Skin of body (tissue), 3 donors: ENCODE data around the gene MYH7. TPM values are rescaled to one million over a fixed set of nuclear protein-coding genes. Genes with fewer than 3 reads are reported as not detected.

Source experiments
- DNase-seq: peaks from one replicate; lab custom pipeline; 2025; lab: John Stamatoyannopoulos, UW
- small RNA-seq: library from RNA; depleted of rRNA; stranded (forward); fragments of <200 nt; gene quantifications from one replicate; pipeline ENCODE3, GENCODE V24; 2014; ENCODE audit warnings: low replicate concordance
- total RNA-seq: library from RNA; depleted of rRNA; stranded (reverse); fragments of >200 nt; gene quantifications from one replicate; pipeline ENCODE4 v1.2.3, GENCODE V29; 2014

MYH7 gene
- total RNA-seq, 1 donor from 2014 or later: 84.4 TPM

DNA sequence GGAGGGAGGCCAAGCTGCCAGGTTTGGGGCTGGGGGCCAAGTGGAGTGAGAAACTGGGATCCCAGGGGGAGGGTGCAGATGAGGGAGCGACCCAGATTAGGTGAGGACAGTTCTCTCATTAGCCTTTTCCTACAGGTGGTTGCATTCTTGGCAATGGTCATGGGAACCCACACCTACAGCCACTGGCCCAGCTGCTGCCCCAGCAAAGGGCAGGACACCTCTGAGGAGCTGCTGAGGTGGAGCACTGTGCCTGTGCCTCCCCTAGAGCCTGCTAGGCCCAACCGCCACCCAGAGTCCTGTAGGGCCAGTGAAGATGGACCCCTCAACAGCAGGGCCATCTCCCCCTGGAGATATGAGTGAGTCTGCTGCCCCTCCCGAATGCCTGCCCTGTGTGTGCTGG is 62.4 kb downstream of the MYH7 start:
- no peak for DNase-seq

DNA sequence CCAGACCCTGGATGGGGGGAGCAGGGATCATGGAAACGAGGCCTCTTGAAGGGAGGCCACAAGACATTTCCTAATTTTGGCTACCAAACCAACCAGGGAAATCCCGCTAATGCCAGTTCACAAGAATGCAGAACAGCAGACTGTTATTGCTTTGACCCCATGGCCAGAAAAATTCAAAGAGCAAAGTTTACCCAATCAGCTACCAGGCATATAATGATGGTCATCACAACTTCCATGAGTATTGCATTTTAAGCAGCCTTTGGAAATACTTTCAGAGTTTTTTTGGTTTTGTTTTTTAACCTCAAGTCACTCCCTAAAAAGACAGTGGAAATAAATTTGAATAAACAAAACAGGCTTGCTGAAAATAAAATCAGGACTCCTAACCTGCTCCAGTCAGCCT is 63.0 kb downstream of the MYH7 start, which contains the start of gene IL25:
Gene IL25 (plus strand): TSS at position 301 of the 400 bp plus-strand sequence.
- no peak for DNase-seq

DNA sequence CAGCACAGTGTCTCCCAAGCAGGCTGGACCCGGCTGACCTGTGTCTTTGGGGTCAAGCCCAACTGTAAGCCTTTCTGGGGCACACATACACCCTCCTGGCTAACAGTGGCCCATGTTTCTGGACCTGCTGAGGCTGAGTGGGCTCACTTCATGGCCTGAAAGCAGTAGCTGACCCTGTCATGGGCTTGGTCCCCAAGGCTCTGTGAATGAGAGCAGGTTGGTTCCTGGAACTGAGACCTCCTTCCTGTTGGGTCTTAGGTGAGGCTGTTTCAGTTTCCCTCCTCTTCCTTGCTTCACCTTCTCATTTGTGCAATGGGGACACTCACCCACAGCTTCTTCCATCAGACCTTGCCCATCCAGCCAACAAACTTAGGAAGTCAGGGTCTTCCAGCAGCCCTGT is 63.6 kb downstream of the MYH7 start:
- DNase-seq: no peak

DNA sequence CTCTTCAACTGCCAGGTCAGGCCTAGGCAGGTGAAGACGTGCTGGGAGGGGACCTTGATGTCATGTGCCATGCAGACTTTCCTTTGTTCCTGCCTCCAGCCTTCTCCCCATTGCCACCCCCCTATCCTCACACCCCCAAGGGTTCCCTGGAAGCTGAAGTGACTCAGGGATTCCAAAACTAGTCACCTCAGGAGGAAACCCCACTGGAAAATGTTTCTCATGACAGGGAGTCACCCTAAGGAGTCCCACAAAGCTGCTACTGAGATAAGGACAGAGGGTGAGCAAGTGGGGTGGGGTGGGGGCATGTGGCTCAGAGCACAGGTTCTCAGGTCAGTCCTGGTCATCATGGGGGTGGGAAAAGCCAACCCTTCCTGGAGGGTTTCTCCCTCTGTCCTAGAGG is 65.2 kb downstream of the MYH7 start:
- DNase-seq: no peak

DNA sequence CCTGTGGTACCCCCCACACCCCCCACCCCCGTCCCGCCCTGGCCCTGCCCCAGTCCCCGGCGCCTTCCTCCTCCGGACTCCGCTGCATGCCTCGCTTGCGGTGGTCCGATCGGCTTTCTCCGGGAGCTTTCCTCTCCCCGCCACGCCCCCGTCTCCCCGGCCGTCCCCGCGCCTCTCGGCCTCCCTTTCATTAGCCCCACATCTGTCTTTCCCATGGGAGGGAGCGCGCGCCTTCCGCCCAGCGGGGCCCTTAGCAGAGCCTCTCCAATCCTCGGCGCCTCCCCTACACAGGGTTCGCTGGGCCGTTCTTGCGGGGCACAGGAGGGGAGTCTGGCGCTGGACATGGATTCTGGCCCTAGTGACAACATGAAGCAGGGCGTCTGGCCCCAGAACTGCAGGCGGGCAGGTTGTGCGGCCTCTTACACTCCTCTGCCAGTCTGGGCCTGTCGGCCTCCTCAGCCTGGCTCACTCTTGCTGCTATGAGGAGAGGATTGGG is 69.0 kb downstream of the MYH7 start:
- DNase-seq: peak; percentile 90

DNA sequence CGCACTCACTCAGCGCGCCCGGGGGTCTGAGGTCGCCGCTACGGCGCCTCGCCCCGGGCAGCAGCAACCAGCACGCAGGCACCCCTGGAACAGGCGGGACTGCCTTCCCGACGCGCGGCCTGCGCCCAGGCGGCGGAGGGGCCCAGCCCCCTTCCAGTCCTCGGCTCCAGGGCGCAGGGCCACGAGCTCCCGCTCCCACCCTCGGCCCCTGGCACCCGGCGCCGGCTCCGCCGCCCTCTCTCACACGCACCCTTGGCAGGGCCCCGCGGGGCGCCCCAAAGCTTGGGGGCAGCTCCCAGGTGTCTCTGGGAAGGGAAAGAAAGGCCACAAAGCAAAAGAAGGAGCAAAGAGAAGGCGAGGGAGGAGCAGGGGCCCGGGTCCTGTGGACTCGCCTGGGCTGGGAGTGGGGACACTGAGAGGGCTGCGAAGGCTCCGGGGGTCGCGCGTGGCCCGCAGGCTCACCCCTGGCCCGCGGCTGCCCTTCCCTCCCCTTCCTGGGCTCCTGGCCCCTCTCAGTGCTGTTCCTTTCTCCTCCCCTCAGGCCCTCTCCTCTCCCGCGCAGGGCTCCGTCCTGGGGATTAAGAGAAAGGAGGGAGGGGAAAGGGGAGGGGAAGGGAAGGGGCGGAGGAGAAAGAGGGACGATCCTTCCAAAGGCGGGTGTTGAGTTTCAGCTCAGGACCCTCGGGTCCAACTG is 69.6 kb downstream of the MYH7 start:
- peak; percentile 90 for DNase-seq

DNA sequence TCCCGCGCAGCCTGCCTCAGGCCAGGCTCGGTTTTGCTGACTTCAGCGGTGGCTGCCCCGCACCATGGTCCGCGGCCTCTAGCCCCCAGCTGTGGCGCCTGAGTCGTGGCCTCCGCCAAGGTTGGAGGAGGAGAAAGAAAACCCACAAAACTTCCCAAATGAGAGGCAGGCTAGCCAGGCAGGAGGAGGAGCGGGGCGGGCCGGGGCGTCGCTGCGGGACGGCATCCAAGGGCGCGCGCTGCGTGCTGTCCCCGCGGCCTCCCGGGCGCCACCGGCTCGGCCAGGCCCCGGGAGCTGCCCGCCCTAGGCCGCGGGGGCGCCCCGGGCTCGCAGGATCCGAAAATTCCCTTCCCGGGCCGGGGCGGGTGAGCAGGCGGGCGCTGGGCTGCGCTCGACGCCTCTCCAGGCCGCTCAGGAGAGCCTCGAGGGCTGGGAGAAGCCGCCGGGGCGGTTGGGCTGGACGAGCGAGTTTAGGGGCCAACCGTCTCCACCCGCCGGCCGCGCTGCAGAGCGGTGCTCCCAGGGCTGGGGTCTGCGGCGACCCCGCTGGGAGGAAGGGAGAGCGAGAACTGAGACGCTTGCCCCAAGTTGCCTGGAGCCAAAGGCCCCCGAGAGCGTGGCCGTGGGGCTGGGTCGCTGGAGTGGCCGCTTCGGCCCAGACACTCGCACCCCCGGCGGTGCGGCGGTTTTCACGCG is 70.3 kb downstream of the MYH7 start, which contains the start of gene EFS:
Gene EFS (minus strand): TSS at position 137 of the 696 bp plus-strand sequence. CDS start 147 bp downstream, outside the sequence.
- peak; percentile 24 for DNase-seq

DNA sequence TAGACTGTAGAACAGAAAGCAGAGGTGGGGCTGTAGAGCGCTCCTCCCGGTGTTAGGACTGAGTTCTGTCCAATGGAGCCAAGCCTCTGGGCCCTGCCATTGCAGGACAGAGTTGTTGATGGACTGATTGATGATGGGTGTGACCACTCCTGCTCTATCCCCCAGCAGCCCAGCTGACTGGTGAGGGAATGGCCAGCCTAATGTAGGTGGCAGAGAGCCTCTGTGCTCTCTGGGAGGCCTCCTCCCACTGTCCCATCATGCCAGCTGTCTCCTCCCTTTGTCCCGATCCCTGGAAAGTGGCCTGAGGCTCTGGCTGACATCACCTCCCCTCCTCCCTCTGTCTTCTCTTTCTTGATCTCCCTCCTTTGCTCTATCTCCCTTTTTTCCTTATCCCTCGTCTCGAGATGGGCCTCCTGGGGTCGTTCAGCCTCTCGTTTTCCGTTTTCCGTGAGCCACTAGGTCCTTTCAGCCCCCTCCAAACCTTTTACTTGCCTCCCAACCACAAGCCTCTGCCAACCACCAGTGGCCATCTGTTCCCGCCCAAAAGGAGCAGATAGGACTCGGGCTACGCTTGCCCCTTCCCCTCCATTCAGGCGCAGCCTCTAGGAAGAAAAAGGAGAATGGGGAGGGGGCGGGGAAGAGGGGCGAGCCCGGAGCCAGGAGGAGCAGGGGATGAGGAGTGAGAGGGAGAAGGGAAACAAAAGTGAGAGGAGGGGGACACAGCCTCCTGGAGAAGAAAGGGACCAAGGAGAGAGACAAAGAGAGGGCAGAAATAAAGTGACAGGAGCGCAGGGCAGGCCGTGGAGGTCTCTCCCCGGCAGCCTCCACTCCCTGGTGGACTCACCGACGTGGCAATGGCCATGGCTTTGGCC is 71.1 kb downstream of the MYH7 start:
- peak; percentile 58 for DNase-seq

Small RNA genes lying within 50 kb of the gene (small RNA-seq; reads per million reads assigned to genes)
- gene MIR208A (not detected), gene MIR208B (1.6 reads per million, percentile 84 among the genes with 10 or more reads in this experiment)

Other genes starting within 250 kb of the MYH7 start
- not detected for gene RNF212B, start 197.7 kb downstream of the MYH7 start, total RNA-seq
- gene HOMEZ, start 149.5 kb downstream of the MYH7 start, total RNA-seq: 4.0 TPM
- 6.0 TPM for gene PPP1R3E, start 132.8 kb downstream of the MYH7 start, total RNA-seq
- 18.7 TPM for gene BCL2L2, start 128.8 kb downstream of the MYH7 start, total RNA-seq
- 65.8 TPM for gene PABPN1, start 114.2 kb downstream of the MYH7 start, total RNA-seq
- gene SLC22A17, start 82.8 kb downstream of the MYH7 start, total RNA-seq: 13.1 TPM
- gene EFS, start 70.5 kb downstream of the MYH7 start, total RNA-seq: 24.1 TPM
- not detected for gene IL25, start 62.9 kb downstream of the MYH7 start, total RNA-seq
- gene CMTM5, start 58.6 kb downstream of the MYH7 start, total RNA-seq: 2.7 TPM
- gene MYH6, start 27.4 kb downstream of the MYH7 start, total RNA-seq: 0.30 TPM
- 58.2 TPM for gene NGDN, start 34.0 kb upstream of the MYH7 start, total RNA-seq
- gene ZFHX2, start 116.1 kb upstream of the MYH7 start, total RNA-seq: 0.39 TPM
- gene THTPA, start 120.6 kb upstream of the MYH7 start, total RNA-seq: 9.4 TPM
- gene AP1G2, start 132.1 kb upstream of the MYH7 start, total RNA-seq: 32.8 TPM
- gene JPH4, start 143.1 kb upstream of the MYH7 start, total RNA-seq: 0.39 TPM
- gene DHRS2, start 200.7 kb upstream of the MYH7 start, total RNA-seq: not detected